Measurements from ENCODE around the gene VCPKMT. TPM values are rescaled to one million over a fixed set of nuclear protein-coding genes. Genes with fewer than 3 reads are reported as not detected.

The VCPKMT gene
- polyA plus RNA-seq, 2 of the 4 experiments (the other 2 are of a cell fraction) = 8.0 to 12.2 TPM

GRCh38 chr14:50085570-50086320, 30.6 kb downstream of the VCPKMT start:
- no peak overlapping the region for H3K4me2 ChIP-seq
- TF ChIP-seq FOXS1 (CRISPR knock-in tag; IDR thresholded peaks at IDR 0.05) = no peak
- TF ChIP-seq BHLHE40 (IDR thresholded peaks at IDR 0.05; ENCODE audit: low read depth, low read length) = no peak
- TF ChIP-seq ZFP36 (IDR thresholded peaks at IDR 0.05; ENCODE audit: borderline replicate concordance, partially characterized antibody) = no peak
- TF ChIP-seq RCOR1 (IDR thresholded peaks at IDR 0.05; ENCODE audit: low read depth, low read length) = no peak
- TF ChIP-seq MAZ (IDR thresholded peaks at IDR 0.05; ENCODE audit: borderline replicate concordance, low read depth, low read length) = no peak
- no peak for TF ChIP-seq REST (IDR thresholded peaks at IDR 0.05)
- TF ChIP-seq KDM1A (IDR thresholded peaks at IDR 0.05; ENCODE audit: low read depth) = no peak
- no peak for TF ChIP-seq HOXB5 (CRISPR knock-in tag; IDR thresholded peaks at IDR 0.05)
- no peak for TF ChIP-seq TP53 (CRISPR knock-in tag; IDR thresholded peaks at IDR 0.05)
- no peak for TF ChIP-seq SREBF2 (IDR thresholded peaks at IDR 0.05)
- no peak for TF ChIP-seq ZNF302 (CRISPR knock-in tag; IDR thresholded peaks at IDR 0.05)
- TF ChIP-seq CEBPB (IDR thresholded peaks at IDR 0.05) = no peak
- TF ChIP-seq RAD21 (conservative IDR thresholded peaks at IDR 0.05 in 1 of 2, IDR thresholded peaks at IDR 0.05 in 1 of 2) = no peak
- TF ChIP-seq JUNB (IDR thresholded peaks at IDR 0.05) = no peak
- TF ChIP-seq MYC (IDR thresholded peaks at IDR 0.05; ENCODE audit: borderline replicate concordance, low read length) = no peak
- no peak for TF ChIP-seq ZSCAN20 (CRISPR knock-in tag; IDR thresholded peaks at IDR 0.05)
- TF ChIP-seq FOSB (CRISPR knock-in tag; IDR thresholded peaks at IDR 0.05) = no peak
- CTCF ChIA-PET = interaction anchor here (0.8 to 4.7 kb wide), 4 partner anchors 18 to 82 kb away, joined by 3 to 25 read pairs (median 5); no protein-coding TSS in a partner anchor

GRCh38 chr14:50084666-50085065, 31.7 kb downstream of the VCPKMT start:
- Histone ChIP-seq H3K4me1 (0 out of 3 replicates have a peak, but pooled peaks cover 7% of the 10 kb centered on the region), H3K27ac (no peak overlapping the region), H3K9me3 (no peaks in the 10 kb centered on the region), H3K4me2 (no peak overlapping the region), H3K4me3 (no peak overlapping the region)
- ATAC-seq (no peak), DNase-seq (ENCODE audit: low read depth in 1 of 2, low spot score in 1 of 2) (no peak), FAIRE-seq (no peak)
- CTCF ChIA-PET = interaction anchor here (1.0 kb wide), 1 partner anchor 46 kb away, joined by 4 read pairs; no protein-coding TSS in a partner anchor
- POLR2A ChIA-PET = no interaction called here
- TF ChIP-seq CHD4 (IDR thresholded peaks at IDR 0.05; ENCODE audit: borderline replicate concordance) (no peak), JUN (IDR thresholded peaks at IDR 0.05) (no peak), PHF8 (IDR thresholded peaks at IDR 0.05; ENCODE audit: borderline replicate concordance, low read depth) (no peak), POLR2A (IDR thresholded peaks at IDR 0.05; ENCODE audit: low read length) (no peak), REST (IDR thresholded peaks at IDR 0.05) (no peak), SREBF2 (IDR thresholded peaks at IDR 0.05) (no peak), ATOH8 (CRISPR knock-in tag; IDR thresholded peaks at IDR 0.05; ENCODE audit: low read depth) (no peak)
- 79% methylated on average over 3 of the region's 3 CpGs for WGBS (ENCODE audit: missing lambda C conversion rate)

More at GRCh38 chr14:50085570-50086320, 30.6 kb downstream of the VCPKMT start:
- H3K4me3 ChIP-seq = no peak overlapping the region
- no peak overlapping the region for H3K27ac ChIP-seq
- FAIRE-seq = no peak
- no peak for DNase-seq (ENCODE audit: low read depth in 1 of 2, low spot score in 1 of 2)
- POLR2A ChIA-PET = interaction anchor here (0.6 kb wide), 1 partner anchor 414 kb away, joined by 3 read pairs; no protein-coding TSS in a partner anchor
- 78% methylated on average over 10 of the region's 10 CpGs for WGBS (ENCODE audit: missing lambda C conversion rate)
- H3K4me1 ChIP-seq = 0 out of 3 replicates have a peak, but pooled peaks cover 7% of the 10 kb centered on the region
- H3K9me3 ChIP-seq = no peaks in the 10 kb centered on the region
- ATAC-seq = peak; percentile 36 to 59; a peak in 2 of 6 replicates

Measured in A549 (cell line).